ENCODE results near the gene FOSB. TPM values are rescaled to one million over a fixed set of nuclear protein-coding genes. Genes with fewer than 3 reads are reported as not detected.
A peak's percentile ranks its signal among the peaks of the same experiment; 100 is the strongest.

FOSB gene
- 5.4 TPM for polyA plus RNA-seq (2013, experiment 1 of 4)
- polyA plus RNA-seq (2013, experiment 2 of 4): 4.4 TPM
- polyA plus RNA-seq (2013, experiment 3 of 4): 2.6 TPM
- polyA plus RNA-seq (2013, experiment 4 of 4): 3.3 TPM

DNA sequence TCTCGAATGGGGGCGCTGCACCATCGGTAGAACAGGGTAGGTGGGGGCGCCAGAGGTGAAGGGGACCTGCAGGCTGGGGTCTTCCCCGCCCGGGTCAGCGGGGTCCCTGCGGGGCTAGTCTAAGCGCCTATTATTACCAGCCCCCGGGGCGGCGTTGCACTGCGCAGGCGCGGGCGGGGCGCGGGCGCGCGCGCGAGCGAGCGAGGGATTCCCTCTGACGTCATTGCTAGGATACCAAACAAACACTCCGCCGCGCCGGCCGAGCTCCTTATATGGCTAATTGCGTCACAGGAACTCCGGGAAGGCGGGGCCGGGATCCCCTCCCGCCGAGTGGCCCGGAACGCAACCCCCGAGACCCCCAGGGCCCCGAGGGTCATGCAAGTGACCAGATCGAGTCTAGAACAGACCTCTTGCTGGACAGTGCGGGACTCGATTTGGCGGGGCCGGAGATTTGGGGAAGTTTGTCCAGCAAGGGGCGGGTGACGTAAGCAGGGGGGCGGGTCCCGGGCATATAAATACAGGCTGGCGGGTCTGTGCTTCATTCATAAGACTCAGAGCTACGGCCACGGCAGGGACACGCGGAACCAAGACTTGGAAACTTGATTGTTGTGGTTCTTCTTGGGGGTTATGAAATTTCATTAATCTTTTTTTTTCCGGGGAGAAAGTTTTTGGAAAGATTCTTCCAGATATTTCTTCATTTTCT, at the start of gene FOSB:
Gene FOSB, plus strand, starts transcription at position 541 of the 703 bp plus-strand sequence. CDS start 591 bp downstream, outside the sequence.
- Histone ChIP-seq H3K36me3 (ENCODE audit: control insufficient read depth, insufficient read depth, low read length) (no peaks in the 10 kb centered on the region), H3K27ac (ENCODE audit: insufficient read depth, low read depth, low read length, poor library complexity, severe bottlenecking) (peak within 1 kb of the TSS; percentile 94), H3K4me1 (ENCODE audit: control insufficient read depth, insufficient read depth, low read length) (peaks cover 5% of the 10 kb centered on the region), H3K4me3 (ENCODE audit: insufficient read depth, low read depth, low read length) (peak within 1 kb of the TSS; percentile 55), H3K9me3 (ENCODE audit: control insufficient read depth, low read length) (no peaks in the 10 kb centered on the region), H3K27me3 (ENCODE audit: control insufficient read depth, insufficient read depth, low read length, poor library complexity, severe bottlenecking) (peaks cover 54% of the 10 kb centered on the region)
- WGBS, 2 experiments: 0 to 1% methylated on average over 56 of the region's 56 CpGs

DNA sequence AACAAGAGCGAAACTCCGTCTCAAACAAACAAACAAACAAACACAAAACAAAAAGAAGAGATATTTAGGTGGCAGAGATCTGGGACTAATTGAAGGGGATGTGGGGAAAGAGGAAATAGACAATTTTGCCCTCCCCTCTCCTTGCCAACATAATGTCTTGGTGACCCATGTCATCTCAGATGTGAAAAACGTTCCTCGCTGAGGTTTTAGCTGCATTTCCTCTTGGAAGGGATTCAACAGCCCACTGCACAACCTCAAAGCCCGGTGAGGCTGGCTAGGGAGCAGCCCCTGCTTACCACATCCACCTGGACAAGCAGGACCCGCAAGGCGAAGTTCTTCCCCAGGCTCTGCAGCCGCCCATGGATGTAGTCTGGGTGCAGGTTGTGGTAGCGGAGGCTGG, 49.0 kb upstream of the FOSB start:
- Histone ChIP-seq H3K9me3 (ENCODE audit: control insufficient read depth, low read length) (no peaks in the 10 kb centered on the region), H3K4me1 (ENCODE audit: control insufficient read depth, insufficient read depth, low read length) (peaks cover 6% of the 10 kb centered on the region), H3K27me3 (ENCODE audit: control insufficient read depth, insufficient read depth, low read length, poor library complexity, severe bottlenecking) (no peaks in the 10 kb centered on the region), H3K4me3 (ENCODE audit: insufficient read depth, low read depth, low read length) (no peak overlapping the region), H3K27ac (ENCODE audit: insufficient read depth, low read depth, low read length, poor library complexity, severe bottlenecking) (no peak overlapping the region), H3K36me3 (ENCODE audit: control insufficient read depth, insufficient read depth, low read length) (peaks cover 15% of the 10 kb centered on the region)
- WGBS, 2 experiments: 95 to 96% methylated on average over 7 of the region's 9 CpGs

DNA sequence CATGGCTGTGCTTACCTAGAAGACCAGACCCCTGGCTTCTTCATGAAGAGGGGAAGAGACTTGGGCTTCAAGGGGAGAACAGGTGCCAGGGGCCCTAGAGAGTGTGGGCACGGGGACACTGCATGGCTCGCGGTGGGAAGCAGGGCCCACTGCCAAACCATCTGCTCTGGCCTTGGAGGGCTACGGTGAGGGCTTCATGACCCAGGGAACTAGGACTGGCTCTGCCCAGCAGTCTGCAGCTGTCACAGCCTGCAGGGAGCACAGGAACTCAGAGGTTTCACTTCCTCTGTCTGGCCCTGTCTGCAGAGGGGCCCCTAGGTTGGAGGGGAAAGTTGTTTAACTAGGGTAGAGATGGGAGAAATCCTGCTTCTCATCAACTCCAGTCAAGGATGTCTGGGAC, 48.4 kb upstream of the FOSB start:
- 92 to 95% methylated on average over 4 of the region's 4 CpGs for WGBS, 2 experiments
- no peaks in the 10 kb centered on the region for H3K9me3 ChIP-seq (ENCODE audit: control insufficient read depth, low read length)
- peaks cover 11% of the 10 kb centered on the region for H3K36me3 ChIP-seq (ENCODE audit: control insufficient read depth, insufficient read depth, low read length)
- no peak overlapping the region for H3K27ac ChIP-seq (ENCODE audit: insufficient read depth, low read depth, low read length, poor library complexity, severe bottlenecking)
- no peak overlapping the region for H3K4me3 ChIP-seq (ENCODE audit: insufficient read depth, low read depth, low read length)
- H3K27me3 ChIP-seq (ENCODE audit: control insufficient read depth, insufficient read depth, low read length, poor library complexity, severe bottlenecking): no peaks in the 10 kb centered on the region
- H3K4me1 ChIP-seq (ENCODE audit: control insufficient read depth, insufficient read depth, low read length): peaks cover 9% of the 10 kb centered on the region

DNA sequence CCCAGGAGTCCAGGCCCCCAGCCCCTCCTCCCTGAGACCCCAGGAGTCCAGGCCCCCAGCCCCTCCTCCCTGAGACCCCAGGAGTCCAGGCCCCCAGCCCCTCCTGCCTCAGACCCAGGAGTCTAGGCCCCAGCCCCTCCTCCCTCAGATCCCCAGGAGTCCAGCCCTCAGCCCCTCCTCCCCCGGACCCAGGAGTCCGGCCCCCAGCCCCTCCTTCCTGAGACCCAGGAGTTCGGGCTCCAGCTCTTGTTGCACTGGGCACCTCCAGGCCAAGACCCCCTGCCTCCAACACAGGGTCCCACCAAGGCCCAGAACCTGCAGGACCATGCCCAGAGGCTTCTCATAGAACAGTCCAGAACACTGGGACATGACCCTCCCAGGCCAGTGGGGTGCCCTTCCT, 47.9 kb upstream of the FOSB start:
- Histone ChIP-seq H3K4me1 (ENCODE audit: control insufficient read depth, insufficient read depth, low read length) (peaks cover 13% of the 10 kb centered on the region), H3K27me3 (ENCODE audit: control insufficient read depth, insufficient read depth, low read length, poor library complexity, severe bottlenecking) (no peaks in the 10 kb centered on the region), H3K36me3 (ENCODE audit: control insufficient read depth, insufficient read depth, low read length) (peaks cover 9% of the 10 kb centered on the region), H3K27ac (ENCODE audit: insufficient read depth, low read depth, low read length, poor library complexity, severe bottlenecking) (no peak overlapping the region), H3K4me3 (ENCODE audit: insufficient read depth, low read depth, low read length) (no peak overlapping the region), H3K9me3 (ENCODE audit: control insufficient read depth, low read length) (no peaks in the 10 kb centered on the region)
- 75 to 81% methylated on average over 3 of the region's 3 CpGs for WGBS, 2 experiments

DNA sequence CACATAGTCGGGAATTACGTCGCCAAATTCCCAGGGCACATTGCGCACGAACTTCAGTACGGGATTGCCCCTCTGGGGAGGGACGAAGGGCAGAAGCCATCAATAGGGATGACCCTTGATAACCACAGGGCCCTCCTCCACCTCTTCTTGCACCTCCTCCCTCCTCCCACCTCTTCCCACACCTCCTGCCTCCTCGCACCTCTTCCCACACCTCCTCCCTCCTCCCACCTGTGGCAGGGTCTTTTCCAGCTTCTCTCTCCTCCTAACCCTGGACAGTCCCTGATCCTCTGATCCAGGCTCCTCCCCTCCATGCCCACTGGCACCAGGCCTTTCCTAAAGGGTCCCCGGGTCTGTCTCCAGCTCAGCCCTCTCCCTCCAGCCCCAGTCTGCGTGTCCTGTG, 47.4 kb upstream of the FOSB start:
- no peaks in the 10 kb centered on the region for H3K9me3 ChIP-seq (ENCODE audit: control insufficient read depth, low read length)
- H3K4me3 ChIP-seq (ENCODE audit: insufficient read depth, low read depth, low read length): no peak overlapping the region
- peaks cover 9% of the 10 kb centered on the region for H3K36me3 ChIP-seq (ENCODE audit: control insufficient read depth, insufficient read depth, low read length)
- 92 to 95% methylated on average over 10 of the region's 10 CpGs for WGBS, 2 experiments
- H3K4me1 ChIP-seq (ENCODE audit: control insufficient read depth, insufficient read depth, low read length): peaks cover 13% of the 10 kb centered on the region
- H3K27me3 ChIP-seq (ENCODE audit: control insufficient read depth, insufficient read depth, low read length, poor library complexity, severe bottlenecking): no peaks in the 10 kb centered on the region
- no peak overlapping the region for H3K27ac ChIP-seq (ENCODE audit: insufficient read depth, low read depth, low read length, poor library complexity, severe bottlenecking)

DNA sequence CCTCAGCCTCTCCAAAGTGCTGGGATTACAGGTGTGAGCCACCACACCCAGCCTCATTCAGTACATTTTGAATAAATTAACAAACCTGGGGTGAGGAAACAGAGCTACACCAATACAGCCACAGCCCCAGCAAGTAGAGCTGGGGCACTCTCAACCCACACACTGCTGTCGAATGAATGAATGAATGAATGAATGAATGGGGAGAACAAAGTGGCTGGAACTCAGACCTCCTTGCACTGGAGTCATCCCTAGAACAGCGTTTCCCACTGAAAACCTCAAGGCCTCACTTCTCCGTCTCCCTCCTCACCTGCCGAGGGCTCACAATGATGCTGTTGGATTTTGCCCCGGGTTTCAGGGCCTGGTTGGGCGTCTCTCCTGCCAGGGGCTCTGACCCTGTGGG, 46.9 kb upstream of the FOSB start:
- Histone ChIP-seq H3K27ac (ENCODE audit: insufficient read depth, low read depth, low read length, poor library complexity, severe bottlenecking) (no peak overlapping the region), H3K9me3 (ENCODE audit: control insufficient read depth, low read length) (no peaks in the 10 kb centered on the region), H3K4me3 (ENCODE audit: insufficient read depth, low read depth, low read length) (no peak overlapping the region), H3K27me3 (ENCODE audit: control insufficient read depth, insufficient read depth, low read length, poor library complexity, severe bottlenecking) (no peaks in the 10 kb centered on the region), H3K36me3 (ENCODE audit: control insufficient read depth, insufficient read depth, low read length) (peaks cover 9% of the 10 kb centered on the region), H3K4me1 (ENCODE audit: control insufficient read depth, insufficient read depth, low read length) (peaks cover 13% of the 10 kb centered on the region)
- 94 to 97% methylated on average over 6 of the region's 6 CpGs for WGBS, 2 experiments

DNA sequence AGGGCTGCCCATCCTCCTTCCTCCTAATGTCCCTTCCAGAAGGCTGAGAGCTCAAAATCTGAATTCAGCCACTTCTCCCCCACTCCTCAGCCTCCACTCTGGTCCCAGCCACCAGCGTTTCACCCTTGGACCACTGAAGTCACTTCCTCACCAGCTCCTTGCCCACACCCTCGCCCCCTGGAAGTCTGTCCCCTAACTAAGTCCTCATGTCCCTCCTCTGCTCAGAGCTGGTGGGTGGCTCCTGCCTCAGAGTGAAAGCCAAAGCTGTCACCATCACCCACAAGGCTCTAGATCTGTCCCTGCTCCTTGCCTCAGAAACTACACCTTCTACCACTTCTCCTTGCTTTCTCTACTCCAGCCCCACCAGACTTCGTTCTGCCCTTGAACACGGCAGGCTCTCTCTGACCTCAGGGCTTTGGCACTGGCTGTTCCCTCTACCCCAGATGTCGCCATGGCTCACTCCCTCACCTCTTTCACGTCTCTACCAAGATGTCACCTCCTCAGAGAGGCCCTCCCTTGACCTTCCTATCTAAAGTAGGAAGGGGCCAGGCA, 45.8 kb upstream of the FOSB start:
- Histone ChIP-seq H3K4me3 (ENCODE audit: insufficient read depth, low read depth, low read length) (no peak overlapping the region), H3K9me3 (ENCODE audit: control insufficient read depth, low read length) (no peaks in the 10 kb centered on the region), H3K27ac (ENCODE audit: insufficient read depth, low read depth, low read length, poor library complexity, severe bottlenecking) (no peak overlapping the region), H3K27me3 (ENCODE audit: control insufficient read depth, insufficient read depth, low read length, poor library complexity, severe bottlenecking) (no peaks in the 10 kb centered on the region), H3K36me3 (ENCODE audit: control insufficient read depth, insufficient read depth, low read length) (peaks cover 9% of the 10 kb centered on the region), H3K4me1 (ENCODE audit: control insufficient read depth, insufficient read depth, low read length) (peaks cover 13% of the 10 kb centered on the region)
- 91 to 93% methylated on average over 6 of the region's 6 CpGs for WGBS, 2 experiments

DNA sequence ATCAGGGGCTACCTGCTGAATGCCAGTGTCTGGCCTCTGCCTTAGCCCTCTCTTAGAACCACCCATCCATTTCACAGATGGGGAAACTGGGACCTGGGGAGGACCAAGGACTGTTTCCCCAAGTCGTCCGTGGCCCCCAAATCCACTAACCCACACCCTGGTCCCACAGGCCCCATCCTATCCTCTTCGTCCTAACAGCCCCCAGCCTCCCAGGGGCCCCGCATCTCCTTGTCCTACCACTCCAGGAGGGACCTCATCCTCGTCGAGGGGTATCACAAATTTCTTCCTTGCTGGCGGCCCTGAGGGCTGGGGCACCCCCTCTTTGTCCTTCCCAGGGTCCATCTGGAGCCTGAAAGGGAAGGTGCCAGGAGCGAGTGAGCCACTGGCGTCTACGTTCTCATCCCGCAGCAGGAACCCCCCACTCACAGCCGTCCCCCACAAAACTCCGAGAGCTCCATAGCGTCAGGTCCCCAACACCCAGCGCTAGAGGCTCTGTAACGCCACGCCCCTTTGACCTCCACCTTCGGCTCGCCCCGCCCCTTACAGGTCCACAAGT, 44.7 kb upstream of the FOSB start:
- peaks cover 13% of the 10 kb centered on the region for H3K4me1 ChIP-seq (ENCODE audit: control insufficient read depth, insufficient read depth, low read length)
- peaks cover 9% of the 10 kb centered on the region for H3K36me3 ChIP-seq (ENCODE audit: control insufficient read depth, insufficient read depth, low read length)
- H3K27ac ChIP-seq (ENCODE audit: insufficient read depth, low read depth, low read length, poor library complexity, severe bottlenecking): no peak overlapping the region
- peak overlapping the region; percentile 55 for H3K4me3 ChIP-seq (ENCODE audit: insufficient read depth, low read depth, low read length)
- no peaks in the 10 kb centered on the region for H3K27me3 ChIP-seq (ENCODE audit: control insufficient read depth, insufficient read depth, low read length, poor library complexity, severe bottlenecking)
- no peaks in the 10 kb centered on the region for H3K9me3 ChIP-seq (ENCODE audit: control insufficient read depth, low read length)
- 13 to 14% methylated on average over 20 of the region's 20 CpGs for WGBS, 2 experiments

DNA sequence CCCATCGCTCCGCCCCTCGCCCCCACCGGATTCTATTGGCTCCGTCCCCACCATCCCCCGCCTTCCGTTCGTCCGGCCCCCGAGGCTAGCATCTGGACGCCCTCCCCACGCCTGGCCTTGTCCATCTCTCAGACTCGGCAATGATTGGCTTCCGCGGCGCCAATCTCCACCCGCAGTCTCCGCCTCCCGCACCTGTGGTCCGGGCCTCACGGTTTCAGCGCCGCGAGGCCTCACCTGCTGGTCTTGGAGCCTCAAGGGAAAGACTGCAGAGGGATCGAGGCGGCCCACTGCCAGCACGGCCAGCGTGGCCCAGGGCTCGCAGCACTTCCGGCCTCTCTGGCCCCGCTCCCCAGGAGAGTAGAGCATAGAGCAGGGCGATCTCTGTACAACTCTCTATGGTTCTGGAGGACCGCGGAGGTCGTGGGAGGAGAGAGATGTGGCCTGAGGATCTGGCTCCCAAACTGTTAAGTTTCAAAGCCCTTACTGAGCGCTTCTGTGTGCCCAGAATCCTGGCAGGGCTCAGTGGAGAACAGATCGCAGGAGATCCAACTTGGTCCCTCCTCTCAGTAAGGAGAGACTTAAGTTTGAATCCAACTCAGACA, 44.1 kb upstream of the FOSB start, which contains the start of gene ERCC1:
Gene ERCC1, minus strand, starts transcription at position 329 of the 602 bp plus-strand sequence. CDS start 543 bp downstream, outside the sequence.
- Histone ChIP-seq H3K27me3 (ENCODE audit: control insufficient read depth, insufficient read depth, low read length, poor library complexity, severe bottlenecking) (peaks cover 5% of the 10 kb centered on the region), H3K36me3 (ENCODE audit: control insufficient read depth, insufficient read depth, low read length) (peaks cover 9% of the 10 kb centered on the region), H3K4me1 (ENCODE audit: control insufficient read depth, insufficient read depth, low read length) (peaks cover 13% of the 10 kb centered on the region), H3K9me3 (ENCODE audit: control insufficient read depth, low read length) (no peaks in the 10 kb centered on the region), H3K4me3 (ENCODE audit: insufficient read depth, low read depth, low read length) (peak within 1 kb of the TSS; percentile 55), H3K27ac (ENCODE audit: insufficient read depth, low read depth, low read length, poor library complexity, severe bottlenecking) (peak within 1 kb of the TSS; percentile 82)
- WGBS, 2 experiments: 0 to 1% methylated on average over 37 of the region's 37 CpGs

Data from ectodermal cell (in vitro differentiated cells).